Measurements from ENCODE around the gene NCOA5. TPM values are rescaled to one million over a fixed set of nuclear protein-coding genes. Genes with fewer than 3 reads are reported as not detected.

NCOA5 gene
- total and polyA plus RNA-seq, 12 donors, result 7.6 to 22.5 (median 11.5) TPM

DNA sequence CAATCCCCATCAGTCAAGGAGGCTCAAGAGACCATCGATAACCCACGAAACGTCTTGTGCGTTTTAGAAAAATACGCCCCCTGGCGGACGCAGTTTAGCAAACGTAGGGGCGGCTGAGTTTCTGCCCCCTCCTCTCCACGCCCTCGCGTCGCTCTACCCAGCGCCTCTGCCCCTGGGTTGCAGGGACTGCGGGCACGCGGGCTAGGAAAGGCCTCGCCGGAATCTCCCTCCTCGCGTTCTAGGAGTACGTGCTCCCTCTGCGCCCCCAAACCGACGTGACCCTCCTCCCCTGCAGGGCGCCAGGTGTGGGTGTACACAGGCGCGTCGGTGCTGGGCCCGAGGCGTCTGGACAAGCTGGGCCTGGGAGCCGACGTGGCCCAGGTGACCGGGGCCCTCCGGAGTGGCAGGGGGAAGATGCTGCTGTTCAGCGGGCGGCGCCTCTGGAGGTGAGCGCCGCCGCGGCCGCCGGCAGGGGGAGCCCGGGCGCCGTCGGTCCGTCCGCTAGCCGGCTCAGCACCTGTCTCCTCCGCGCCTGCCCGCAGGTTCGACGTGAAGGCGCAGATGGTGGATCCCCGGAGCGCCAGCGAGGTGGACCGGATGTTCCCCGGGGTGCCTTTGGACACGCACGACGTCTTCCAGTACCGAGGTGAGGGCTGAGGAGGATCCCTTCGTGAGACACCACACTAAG, 75.8 kb downstream of the NCOA5 start:
- WGBS, 2 donors, result 2% methylated on average over 61 to 67 of the region's 67 CpGs
- Histone ChIP-seq H3K4me1 (peaks cover 0 to 49% (median 9%) of the 10 kb centered on the region in 9 donors), H3K36me3 (no peaks in the 10 kb centered on the region), H3K27me3 (peaks cover 24 to 99% (median 91%) of the 10 kb centered on the region in 7 donors), H3K27ac (no peak overlapping the region), H3K4me3 (peak overlapping the region in 1 of 10 donors; percentile 30), H3K9me3 (no peaks in the 10 kb centered on the region)
- DNase-seq (peak in 1 of 2 donors; percentile 49), ATAC-seq (peak in 7 of 8 donors; percentile 40 to 77 (median 68))
- intact Hi-C loops (cut with DNase I), result loop anchor here in 1 of 10 donors (10.0 kb wide), 1 partner anchor 331 kb away; no protein-coding TSS in a partner anchor
- TF ChIP-seq, protein P1, sequence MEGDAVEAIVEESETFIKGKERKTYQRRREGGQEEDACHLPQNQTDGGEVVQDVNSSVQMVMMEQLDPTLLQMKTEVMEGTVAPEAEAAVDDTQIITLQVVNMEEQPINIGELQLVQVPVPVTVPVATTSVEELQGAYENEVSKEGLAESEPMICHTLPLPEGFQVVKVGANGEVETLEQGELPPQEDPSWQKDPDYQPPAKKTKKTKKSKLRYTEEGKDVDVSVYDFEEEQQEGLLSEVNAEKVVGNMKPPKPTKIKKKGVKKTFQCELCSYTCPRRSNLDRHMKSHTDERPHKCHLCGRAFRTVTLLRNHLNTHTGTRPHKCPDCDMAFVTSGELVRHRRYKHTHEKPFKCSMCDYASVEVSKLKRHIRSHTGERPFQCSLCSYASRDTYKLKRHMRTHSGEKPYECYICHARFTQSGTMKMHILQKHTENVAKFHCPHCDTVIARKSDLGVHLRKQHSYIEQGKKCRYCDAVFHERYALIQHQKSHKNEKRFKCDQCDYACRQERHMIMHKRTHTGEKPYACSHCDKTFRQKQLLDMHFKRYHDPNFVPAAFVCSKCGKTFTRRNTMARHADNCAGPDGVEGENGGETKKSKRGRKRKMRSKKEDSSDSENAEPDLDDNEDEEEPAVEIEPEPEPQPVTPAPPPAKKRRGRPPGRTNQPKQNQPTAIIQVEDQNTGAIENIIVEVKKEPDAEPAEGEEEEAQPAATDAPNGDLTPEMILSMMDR (IDR thresholded peaks at IDR 0.05), result peak; percentile 27 to 83 (median 68)

DNA sequence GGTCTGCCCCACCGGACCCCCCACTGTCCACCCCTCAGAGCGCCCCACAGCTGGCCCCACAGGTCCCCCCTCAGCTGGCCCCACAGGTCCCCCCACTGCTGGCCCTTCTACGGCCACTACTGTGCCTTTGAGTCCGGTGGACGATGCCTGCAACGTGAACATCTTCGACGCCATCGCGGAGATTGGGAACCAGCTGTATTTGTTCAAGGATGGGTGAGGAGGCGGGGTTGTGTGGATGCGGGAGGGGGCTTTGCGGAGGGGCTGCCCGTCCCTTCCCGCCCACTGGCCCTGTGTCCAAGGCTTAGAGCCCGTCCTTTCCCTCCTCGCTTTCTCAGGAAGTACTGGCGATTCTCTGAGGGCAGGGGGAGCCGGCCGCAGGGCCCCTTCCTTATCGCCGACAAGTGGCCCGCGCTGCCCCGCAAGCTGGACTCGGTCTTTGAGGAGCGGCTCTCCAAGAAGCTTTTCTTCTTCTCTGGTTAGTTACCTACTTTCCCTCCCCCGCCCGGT, 76.4 kb downstream of the NCOA5 start:
- Histone ChIP-seq H3K4me1 (peaks cover 0 to 54% (median 9%) of the 10 kb centered on the region in 9 donors), H3K27ac (no peak overlapping the region), H3K27me3 (peaks cover 24 to 98% (median 90%) of the 10 kb centered on the region in 7 donors), H3K4me3 (peak overlapping the region in 1 of 10 donors; percentile 30), H3K9me3 (no peaks in the 10 kb centered on the region), H3K36me3 (no peaks in the 10 kb centered on the region)
- DNase-seq (no peak), ATAC-seq (no peak)
- 10 to 13% methylated on average over 29 of the region's 29 CpGs for WGBS, 2 donors
- TF ChIP-seq, protein P1 (IDR thresholded peaks at IDR 0.05), result no peak
- intact Hi-C loops (cut with DNase I), result loop anchor here in 1 of 10 donors (10.0 kb wide), 1 partner anchor 331 kb away; no protein-coding TSS in a partner anchor

DNA sequence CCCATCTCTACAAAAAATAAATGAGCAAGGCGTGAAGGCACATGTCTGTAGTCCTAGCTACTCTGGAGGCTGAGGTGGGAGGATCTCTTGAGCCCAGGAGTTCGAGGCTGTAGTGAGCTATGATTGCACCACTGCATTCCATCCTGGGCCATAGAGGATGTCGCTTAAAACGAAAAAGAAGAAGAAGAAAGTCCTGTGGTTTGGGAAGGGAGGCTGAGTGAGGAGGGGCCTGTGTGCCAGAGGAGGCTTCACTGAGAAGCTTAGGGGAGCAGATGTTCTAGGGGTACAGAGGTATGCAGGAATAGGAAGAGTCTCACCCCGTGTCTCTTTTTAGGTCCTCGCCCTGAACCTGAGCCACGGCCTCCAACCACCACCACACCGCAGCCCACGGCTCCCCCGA, 76.8 kb downstream of the NCOA5 start:
- Histone ChIP-seq H3K9me3 (no peaks in the 10 kb centered on the region), H3K27me3 (peaks cover 24 to 98% (median 90%) of the 10 kb centered on the region in 7 donors), H3K36me3 (no peaks in the 10 kb centered on the region), H3K27ac (no peak overlapping the region), H3K4me1 (peaks cover 0 to 59% (median 9%) of the 10 kb centered on the region in 9 donors), H3K4me3 (no peak overlapping the region)
- ATAC-seq, result no peak
- DNase-seq, result no peak
- 56 to 57% methylated on average over 10 of the region's 10 CpGs for WGBS, 2 donors
- intact Hi-C loops (cut with DNase I), result loop anchor here in 1 of 10 donors (10.0 kb wide), 1 partner anchor 332 kb away; no protein-coding TSS in a partner anchor
- TF ChIP-seq, protein P1 (IDR thresholded peaks at IDR 0.05), result no peak

DNA sequence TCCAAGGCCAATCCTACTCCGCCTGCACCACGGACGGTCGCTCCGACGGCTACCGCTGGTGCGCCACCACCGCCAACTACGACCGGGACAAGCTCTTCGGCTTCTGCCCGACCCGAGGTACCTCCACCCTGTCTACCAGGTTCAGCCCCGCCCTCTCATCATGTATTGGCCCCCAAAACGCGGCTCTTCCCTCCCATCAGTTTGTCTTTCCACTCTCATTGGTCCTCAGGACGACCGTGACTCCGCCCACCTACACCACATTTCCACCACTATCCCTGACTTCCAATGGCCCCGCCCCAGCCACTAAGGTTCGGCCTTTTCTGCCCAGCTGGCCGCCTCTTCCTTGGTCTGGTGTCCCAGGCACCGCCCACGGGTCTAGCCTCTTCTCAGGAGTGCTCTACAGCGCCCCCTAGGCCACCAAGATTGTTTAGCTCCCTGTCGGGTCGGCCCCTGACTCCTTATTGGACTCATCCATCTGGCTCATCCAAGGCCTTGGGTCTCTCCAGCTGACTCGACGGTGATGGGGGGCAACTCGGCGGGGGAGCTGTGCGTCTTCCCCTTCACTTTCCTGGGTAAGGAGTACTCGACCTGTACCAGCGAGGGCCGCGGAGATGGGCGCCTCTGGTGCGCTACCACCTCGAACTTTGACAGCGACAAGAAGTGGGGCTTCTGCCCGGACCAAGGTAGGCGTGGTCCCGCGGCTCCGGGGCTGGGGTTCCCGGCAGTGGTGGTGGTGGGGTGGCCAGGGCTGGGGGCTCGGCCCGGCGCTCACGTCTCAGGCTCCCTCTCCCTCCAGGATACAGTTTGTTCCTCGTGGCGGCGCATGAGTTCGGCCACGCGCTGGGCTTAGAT, 77.9 kb downstream of the NCOA5 start:
- no peaks in the 10 kb centered on the region for H3K36me3 ChIP-seq
- DNase-seq (peak; percentile 40 to 47), ATAC-seq (peak in 7 of 8 donors; percentile 13 to 59 (median 34))
- peaks cover 24 to 100% (median 92%) of the 10 kb centered on the region in 7 donors for H3K27me3 ChIP-seq
- 10 to 12% methylated on average over 57 of the region's 57 CpGs for WGBS, 2 donors
- H3K4me3 ChIP-seq, result peak overlapping the region in 1 of 10 donors; percentile 42
- intact Hi-C loops (cut with DNase I), result loop anchor here in 1 of 10 donors (10.0 kb wide), 1 partner anchor 333 kb away; no protein-coding TSS in a partner anchor
- TF ChIP-seq, protein P1 (IDR thresholded peaks at IDR 0.05), result peak in 6 of 9 donors; percentile 7 to 47 (median 20)
- no peaks in the 10 kb centered on the region for H3K9me3 ChIP-seq
- peaks cover 0 to 69% (median 9%) of the 10 kb centered on the region in 9 donors for H3K4me1 ChIP-seq
- H3K27ac ChIP-seq, result peak overlapping the region in 1 of 10 donors; percentile 76
